K562 (cell line): ENCODE data around the gene CD52. TPM values are rescaled to one million over a fixed set of nuclear protein-coding genes. Genes with fewer than 3 reads are reported as not detected.

Source experiments
- ETS1 ChIP-seq: conservative IDR thresholded peaks from 2 replicates; pipeline ENCODE4 v1.6.1; 2011; ENCODE audit warnings: low read depth, mild to moderate bottlenecking, low read length; ENCODE audit not compliant: control insufficient read depth
- HDAC1 ChIP-seq, 2 experiments: fragments of 450-650 bp; IDR thresholded peaks; 2 replicates each; pipeline ENCODE4 v1.6.1; 2016 to 2017; ENCODE audit warnings: inconsistent platforms in 1 of 2, mild to moderate bottlenecking in 1 of 2, moderate library complexity in 1 of 2
- NR0B1 ChIP-seq: fragments of 450-650 bp; IDR thresholded peaks from one replicate; pipeline ENCODE4 v1.6.1; 2018; ENCODE audit warnings: mild to moderate bottlenecking, moderate library complexity; ENCODE audit not compliant: partially characterized antibody
- POLR2AphosphoS5 ChIP-seq: IDR thresholded peaks from 2 replicates; pipeline ENCODE4 v1.6.1; 2011; ENCODE audit warnings: mild to moderate bottlenecking, low read depth, low read length, moderate library complexity; ENCODE audit not compliant: control insufficient read depth, insufficient read depth
- POLR3G ChIP-seq: IDR thresholded peaks from 2 replicates; pipeline ENCODE4 v1.6.1; 2011; ENCODE audit not compliant: insufficient read length, insufficient replicate concordance; ENCODE audit errors: extremely low read depth
- PYGO2 ChIP-seq: fragments of 450-650 bp; IDR thresholded peaks from 2 replicates; pipeline ENCODE4 v1.6.1; 2016; ENCODE audit warnings: mild to moderate bottlenecking, missing genetic modification characterization, moderate library complexity, missing compliant biosample characterization
- RAD51 ChIP-seq: fragments of 450-650 bp; IDR thresholded peaks from 2 replicates; pipeline ENCODE4 v1.7.1; 2016; ENCODE audit warnings: low read depth, mild to moderate bottlenecking, borderline replicate concordance
- RERE ChIP-seq: sonication (generic); formaldehyde crosslinking; IDR thresholded peaks from 2 replicates; pipeline ENCODE4 v1.8.0; 2023; ENCODE audit warnings: missing genetic modification reagents, mild to moderate bottlenecking, borderline replicate concordance
- SMAD3 ChIP-seq: fragments of 450-650 bp; formaldehyde crosslinking; conservative IDR thresholded peaks from 2 replicates; pipeline ENCODE4 v1.4.0; 2020; ENCODE audit warnings: mild to moderate bottlenecking
- TCF3 ChIP-seq: sonication (generic); formaldehyde crosslinking; IDR thresholded peaks from 2 replicates; pipeline ENCODE4 v1.4.0; 2020; ENCODE audit warnings: mild to moderate bottlenecking, missing genetic modification reagents
- ZC3H11A ChIP-seq: IDR thresholded peaks from 2 replicates; pipeline ENCODE4 v1.6.1; 2012; ENCODE audit warnings: low read depth, low read length, improper control_type of control experiment
- ZC3H4 ChIP-seq: sonication (generic); formaldehyde crosslinking; IDR thresholded peaks from 2 replicates; pipeline ENCODE4 v1.9.0; 2021; ENCODE audit warnings: missing genetic modification reagents, borderline replicate concordance
- ZNF445 ChIP-seq: fragments of 250-450 bp; sonication (Bioruptor Pico); IDR thresholded peaks from 2 replicates; pipeline ENCODE4 v1.4.0; 2020; ENCODE audit warnings: low read depth, mild to moderate bottlenecking, moderate library complexity
- ZNF830 ChIP-seq: fragments of 250-450 bp; sonication (Bioruptor Pico); IDR thresholded peaks from 2 replicates; pipeline ENCODE4 v1.5.0; 2021; ENCODE audit warnings: mild to moderate bottlenecking
- polyA plus RNA-seq, 8 experiments: library from polyadenylated mRNA; depleted of rRNA in 4 of 8; stranded (reverse) in 5 of 8; unstranded in 3 of 8; fragments of >200 nt; fragmentation: Nextera tagmentation in 2 of 8; fragmentation: Illumina TruSeq in 1 of 8; extraction: Ambion mirVana in 2 of 8; extraction: Trizol in 1 of 8; gene quantifications; 2 replicates each; pipeline versions ENCODE4 v1.2.1 to v1.2.3, GENCODE V29; 2011 to 2014; ENCODE audit warnings: inconsistent platforms in 1 of 8, missing spikeins in 1 of 8
- total RNA-seq, 7 experiments: library from RNA; depleted of rRNA in 6 of 7; stranded (reverse); fragments of >200 nt in 6 of 7; fragmentation: Illumina TruSeq in 2 of 7; extraction: Trizol in 2 of 7; gene quantifications; 2 replicates each; pipeline versions ENCODE4 v1.2.1 to v1.2.3, GENCODE V29; 2011 to 2021; ENCODE audit warnings: low replicate concordance in 1 of 7
- TF ChIP-seq, protein P1 (sequence below): fragments of 250-450 bp; sonication (Bioruptor Pico); IDR thresholded peaks from 2 replicates; pipeline ENCODE4 v1.8.0; 2022; ENCODE audit warnings: moderate library complexity, mild to moderate bottlenecking, inconsistent platforms
- TF ChIP-seq, protein P2 (sequence below): fragments of 250-450 bp; sonication (Bioruptor Pico); IDR thresholded peaks from 2 replicates; pipeline ENCODE4 v1.5.1; 2021; ENCODE audit warnings: mild to moderate bottlenecking

Gene CD52
- total and polyA plus RNA-seq, 9 of the 15 experiments (the other 6 are each of a cell fraction or from before 2014, with no cell fraction given), result 34.9 to 488 (median 173) TPM

DNA sequence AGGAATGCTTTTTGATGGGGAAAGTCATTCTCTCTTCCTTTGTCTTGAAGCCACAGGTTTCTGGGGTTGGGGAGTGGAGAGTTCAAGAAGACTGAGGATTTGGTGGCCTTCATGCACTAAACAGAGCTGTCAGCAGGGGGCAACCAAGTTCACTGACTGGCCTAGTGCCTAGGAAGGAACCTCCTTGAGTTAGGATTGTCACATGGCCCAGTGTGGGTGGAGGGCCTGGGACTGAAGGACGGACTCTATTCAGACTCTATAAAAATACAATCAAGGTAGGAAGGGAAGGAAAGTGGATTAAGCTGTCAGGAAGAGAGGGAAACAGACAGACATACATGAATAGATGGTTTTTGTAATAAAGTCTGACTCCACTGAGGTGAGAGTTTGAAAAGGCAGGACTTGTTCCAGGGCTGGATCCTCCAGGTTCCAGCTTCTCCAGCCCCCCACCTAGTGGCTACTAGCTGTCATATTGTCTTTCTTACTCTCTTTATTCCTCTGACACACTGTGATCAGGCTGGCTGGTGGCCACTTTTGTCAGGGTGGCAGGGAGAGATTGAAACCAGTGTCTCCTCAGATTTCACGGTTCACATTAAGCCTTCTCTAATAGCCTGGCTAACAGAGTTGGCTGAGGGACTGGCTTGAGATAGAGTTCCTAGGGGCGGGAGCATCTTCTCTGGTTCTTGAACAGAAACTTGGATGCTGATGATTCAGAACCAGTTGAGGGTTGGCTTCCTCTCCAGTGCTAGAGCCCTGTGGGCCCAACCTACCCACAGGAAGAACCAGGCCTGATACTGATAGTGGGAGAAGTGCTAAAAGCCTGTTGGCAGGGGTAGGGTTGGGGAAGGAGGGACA, 42.0 kb upstream of the CD52 start (continued):
- TF ChIP-seq RERE (CRISPR knock-in tag) (no peak), ZC3H4 (CRISPR knock-in tag) (0 out of 2 replicates have a peak, but pooled peaks have one; percentile 33), ZNF830 (CRISPR knock-in tag) (no peak), SMAD3 (CRISPR knock-in tag) (no peak), ETS1 (0 out of 2 replicates have a peak, but pooled peaks have one; percentile 6), RAD51 (peak; percentile 92), POLR2AphosphoS5 (0 out of 2 replicates have a peak, but pooled peaks have one; percentile 30), NR0B1 (no peak), PYGO2 (no peak), ZC3H11A (no peak), HDAC1 (IDR thresholded peaks at IDR 0.05) (peak in 1 of 2 experiments; percentile 70; a peak in 2 of 4 replicates), POLR3G (no peak), ZNF445 (CRISPR knock-in tag) (no peak), TCF3 (CRISPR knock-in tag) (no peak; the same call in 1 of the 2 replicates)
- TF ChIP-seq, protein P1, sequence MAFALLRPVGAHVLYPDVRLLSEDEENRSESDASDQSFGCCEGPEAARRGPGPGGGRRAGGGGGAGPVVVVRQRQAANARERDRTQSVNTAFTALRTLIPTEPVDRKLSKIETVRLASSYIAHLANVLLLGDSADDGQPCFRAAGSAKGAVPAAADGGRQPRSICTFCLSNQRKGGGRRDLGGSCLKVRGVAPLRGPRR (CRISPR knock-in tag), result no peak
- TF ChIP-seq, protein P2, sequence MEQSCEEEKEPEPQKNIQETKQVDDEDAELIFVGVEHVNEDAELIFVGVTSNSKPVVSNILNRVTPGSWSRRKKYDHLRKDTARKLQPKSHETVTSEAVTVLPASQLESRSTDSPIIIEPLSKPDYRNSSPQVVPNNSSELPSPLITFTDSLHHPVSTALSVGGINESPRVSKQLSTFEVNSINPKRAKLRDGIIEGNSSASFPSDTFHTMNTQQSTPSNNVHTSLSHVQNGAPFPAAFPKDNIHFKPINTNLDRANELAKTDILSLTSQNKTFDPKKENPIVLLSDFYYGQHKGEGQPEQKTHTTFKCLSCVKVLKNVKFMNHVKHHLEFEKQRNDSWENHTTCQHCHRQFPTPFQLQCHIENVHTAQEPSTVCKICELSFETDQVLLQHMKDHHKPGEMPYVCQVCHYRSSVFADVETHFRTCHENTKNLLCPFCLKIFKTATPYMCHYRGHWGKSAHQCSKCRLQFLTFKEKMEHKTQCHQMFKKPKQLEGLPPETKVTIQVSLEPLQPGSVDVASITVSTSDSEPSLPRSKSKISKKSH (CRISPR knock-in tag), result no peak
